ENCODE data around the gene EOLA1.
"Not testable (repeated sequence)": the region's sequence is repeated elsewhere in the genome, so short reads cannot be mapped to it uniquely, and the experiment has no call there.

EOLA1 gene

GRCh38 chrX:149527705-149528104, 13.1 kb upstream of the EOLA1 start:
- no peaks in the 10 kb centered on the region for H3K27me3 ChIP-seq (ENCODE audit: insufficient read depth, low read length, poor library complexity)
- H3K9ac ChIP-seq (ENCODE audit: low read depth, low read length), result no peak overlapping the region
- H3K36me3 ChIP-seq (ENCODE audit: insufficient read depth, low read length), result no peaks in the 10 kb centered on the region; the same call in 1 of the 2 replicates
- peaks cover 13% of the 10 kb centered on the region for H3K4me1 ChIP-seq (ENCODE audit: insufficient read depth, low read length)
- H3K4me2 ChIP-seq (ENCODE audit: insufficient read depth, low read length), result no peak overlapping the region
- no peak overlapping the region for H3K4me3 ChIP-seq (ENCODE audit: low read depth in 1 of 2, low read length in 2 of 2)
- H3K79me2 ChIP-seq (ENCODE audit: insufficient read depth, low read length), result no peaks in the 10 kb centered on the region
- H3K27ac ChIP-seq (ENCODE audit: low read length), result no peak overlapping the region
- no peak overlapping the region for H2AFZ ChIP-seq (ENCODE audit: low read depth, low read length)
- H3K9me3 ChIP-seq (ENCODE audit: insufficient read depth, low read length, severe bottlenecking), result no peaks in the 10 kb centered on the region
- H4K20me1 ChIP-seq (ENCODE audit: insufficient read depth, low read length), result no peaks in the 10 kb centered on the region
- peak; percentile 58 for TF ChIP-seq CTCF (IDR thresholded peaks at IDR 0.05; ENCODE audit: borderline replicate concordance, extremely low read depth, low read length, poor library complexity, severe bottlenecking)
- no peak for TF ChIP-seq EZH2 (IDR thresholded peaks at IDR 0.05; ENCODE audit: borderline replicate concordance, low read depth, low read length, severe bottlenecking)
- DNase-seq (peak; percentile 40), ATAC-seq (ENCODE audit: insufficient read depth, low read depth) (peak; percentile 35; the same call in 2 of the 3 replicates)

- Histone ChIP-seq H3K4me2 (ENCODE audit: insufficient read depth, low read length) (no peak overlapping the region), H3K27ac (ENCODE audit: low read length) (no peak overlapping the region), H2AFZ (ENCODE audit: low read depth, low read length) (no peak overlapping the region), H3K36me3 (ENCODE audit: insufficient read depth, low read length) (no peaks in the 10 kb centered on the region; the same call in 1 of the 2 replicates), H3K4me3 (ENCODE audit: low read depth in 1 of 2, low read length in 2 of 2) (no peak overlapping the region), H3K9ac (ENCODE audit: low read depth, low read length) (no peak overlapping the region), H3K9me3 (ENCODE audit: insufficient read depth, low read length, severe bottlenecking) (no peaks in the 10 kb centered on the region), H4K20me1 (ENCODE audit: insufficient read depth, low read length) (no peaks in the 10 kb centered on the region), H3K4me1 (ENCODE audit: insufficient read depth, low read length) (peaks cover 13% of the 10 kb centered on the region), H3K27me3 (ENCODE audit: insufficient read depth, low read length, poor library complexity) (no peaks in the 10 kb centered on the region), H3K79me2 (ENCODE audit: insufficient read depth, low read length) (no peaks in the 10 kb centered on the region)
- DNase-seq (no peak), ATAC-seq (ENCODE audit: insufficient read depth, low read depth) (no peak)
- TF ChIP-seq CTCF (IDR thresholded peaks at IDR 0.05; ENCODE audit: borderline replicate concordance, extremely low read depth, low read length, poor library complexity, severe bottlenecking) (no peak), EZH2 (IDR thresholded peaks at IDR 0.05; ENCODE audit: borderline replicate concordance, low read depth, low read length, severe bottlenecking) (no peak)
Measured at GRCh38 chrX:149528381-149528780, 12.4 kb upstream of the EOLA1 start.

GRCh38 chrX:149531599-149531998, 9.2 kb upstream of the EOLA1 start:
- TF ChIP-seq CTCF (IDR thresholded peaks at IDR 0.05; ENCODE audit: borderline replicate concordance, extremely low read depth, low read length, poor library complexity, severe bottlenecking) (no peak), EZH2 (IDR thresholded peaks at IDR 0.05; ENCODE audit: borderline replicate concordance, low read depth, low read length, severe bottlenecking) (no peak)
- Histone ChIP-seq H3K4me1 (ENCODE audit: insufficient read depth, low read length) (no peaks in the 10 kb centered on the region), H3K9me3 (ENCODE audit: insufficient read depth, low read length, severe bottlenecking) (no peaks in the 10 kb centered on the region), H4K20me1 (ENCODE audit: insufficient read depth, low read length) (no peaks in the 10 kb centered on the region), H3K27ac (ENCODE audit: low read length) (no peak overlapping the region), H3K79me2 (ENCODE audit: insufficient read depth, low read length) (no peaks in the 10 kb centered on the region), H3K4me3 (ENCODE audit: low read depth in 1 of 2, low read length in 2 of 2) (no peak overlapping the region), H3K36me3 (ENCODE audit: insufficient read depth, low read length) (no peaks in the 10 kb centered on the region; the same call in 1 of the 2 replicates), H2AFZ (ENCODE audit: low read depth, low read length) (no peak overlapping the region), H3K4me2 (ENCODE audit: insufficient read depth, low read length) (no peak overlapping the region), H3K27me3 (ENCODE audit: insufficient read depth, low read length, poor library complexity) (no peaks in the 10 kb centered on the region), H3K9ac (ENCODE audit: low read depth, low read length) (no peak overlapping the region)
- no peak for ATAC-seq (ENCODE audit: insufficient read depth, low read depth)
- DNase-seq, result no peak

GRCh38 chrX:149532868-149533267, 7.9 kb upstream of the EOLA1 start:
- not testable (repeated sequence) for H3K79me2 ChIP-seq (ENCODE audit: insufficient read depth, low read length); H3K36me3 ChIP-seq (ENCODE audit: insufficient read depth, low read length); H4K20me1 ChIP-seq (ENCODE audit: insufficient read depth, low read length); H3K4me3 ChIP-seq (ENCODE audit: low read depth in 1 of 2, low read length in 2 of 2); H3K9ac ChIP-seq (ENCODE audit: low read depth, low read length); DNase-seq; H3K27ac ChIP-seq (ENCODE audit: low read length); H3K9me3 ChIP-seq (ENCODE audit: insufficient read depth, low read length, severe bottlenecking); ATAC-seq (ENCODE audit: insufficient read depth, low read depth); H3K4me2 ChIP-seq (ENCODE audit: insufficient read depth, low read length); H3K4me1 ChIP-seq (ENCODE audit: insufficient read depth, low read length); H3K27me3 ChIP-seq (ENCODE audit: insufficient read depth, low read length, poor library complexity); H2AFZ ChIP-seq (ENCODE audit: low read depth, low read length)

GRCh38 chrX:149533999-149534398, 6.8 kb upstream of the EOLA1 start:
- not testable (repeated sequence) for ATAC-seq (ENCODE audit: insufficient read depth, low read depth); H3K4me2 ChIP-seq (ENCODE audit: insufficient read depth, low read length); H3K9me3 ChIP-seq (ENCODE audit: insufficient read depth, low read length, severe bottlenecking); H3K27me3 ChIP-seq (ENCODE audit: insufficient read depth, low read length, poor library complexity); H3K4me3 ChIP-seq (ENCODE audit: low read depth in 1 of 2, low read length in 2 of 2); H2AFZ ChIP-seq (ENCODE audit: low read depth, low read length); H3K27ac ChIP-seq (ENCODE audit: low read length); H3K36me3 ChIP-seq (ENCODE audit: insufficient read depth, low read length); H4K20me1 ChIP-seq (ENCODE audit: insufficient read depth, low read length); DNase-seq; H3K4me1 ChIP-seq (ENCODE audit: insufficient read depth, low read length); H3K79me2 ChIP-seq (ENCODE audit: insufficient read depth, low read length); H3K9ac ChIP-seq (ENCODE audit: low read depth, low read length)

GRCh38 chrX:149534926-149535602, 5.7 kb upstream of the EOLA1 start:
- H3K27me3 ChIP-seq (ENCODE audit: insufficient read depth, low read length, poor library complexity); H3K9ac ChIP-seq (ENCODE audit: low read depth, low read length); H3K9me3 ChIP-seq (ENCODE audit: insufficient read depth, low read length, severe bottlenecking); H3K4me1 ChIP-seq (ENCODE audit: insufficient read depth, low read length); H3K27ac ChIP-seq (ENCODE audit: low read length); H3K4me2 ChIP-seq (ENCODE audit: insufficient read depth, low read length); H3K4me3 ChIP-seq (ENCODE audit: low read depth in 1 of 2, low read length in 2 of 2); H3K79me2 ChIP-seq (ENCODE audit: insufficient read depth, low read length); H2AFZ ChIP-seq (ENCODE audit: low read depth, low read length); ATAC-seq (ENCODE audit: insufficient read depth, low read depth); H3K36me3 ChIP-seq (ENCODE audit: insufficient read depth, low read length); DNase-seq; H4K20me1 ChIP-seq (ENCODE audit: insufficient read depth, low read length): not testable (repeated sequence)
